GM18870 (cell line): ENCODE results near the gene CACNA1D.

Experiments used
- ATAC-seq: cut with Tn5 transposase; IDR thresholded peaks from one replicate; pipeline ENCODE4 v1.9.1; 2021; ENCODE audit warnings: moderate library complexity; ENCODE audit not compliant: unreplicated experiment

The CACNA1D gene

GRCh38 chr3:53739966-53740365 is 245.6 kb downstream of the CACNA1D start:
- no peak for ATAC-seq

GRCh38 chr3:53740956-53741355 is 246.5 kb downstream of the CACNA1D start:
- no peak for ATAC-seq

GRCh38 chr3:53744351-53744750 is 249.9 kb downstream of the CACNA1D start:
- no peak for ATAC-seq

GRCh38 chr3:53747559-53747958 is 253.1 kb downstream of the CACNA1D start:
- ATAC-seq = no peak

GRCh38 chr3:53748512-53749271 is 254.3 kb downstream of the CACNA1D start:
- ATAC-seq = peak; percentile 89

- no peak for ATAC-seq
Measured at GRCh38 chr3:53749448-53749847, 255.0 kb downstream of the CACNA1D start.

- no peak for ATAC-seq
Measured at GRCh38 chr3:53750253-53751210, 256.1 kb downstream of the CACNA1D start.

GRCh38 chr3:53753518-53754183 is 259.2 kb downstream of the CACNA1D start:
- no peak for ATAC-seq

GRCh38 chr3:53754325-53754724 is 259.9 kb downstream of the CACNA1D start:
- no peak for ATAC-seq

GRCh38 chr3:53758846-53759245 is 264.4 kb downstream of the CACNA1D start:
- no peak for ATAC-seq

- ATAC-seq = no peak
Measured at GRCh38 chr3:53763353-53763752, 268.9 kb downstream of the CACNA1D start.

GRCh38 chr3:53764026-53764775 is 269.8 kb downstream of the CACNA1D start:
- ATAC-seq = no peak

GRCh38 chr3:53765753-53766152 is 271.3 kb downstream of the CACNA1D start:
- no peak for ATAC-seq

- ATAC-seq = no peak
Measured at GRCh38 chr3:53766706-53767105, 272.3 kb downstream of the CACNA1D start.

- no peak for ATAC-seq
Measured at GRCh38 chr3:53768478-53769459, 274.4 kb downstream of the CACNA1D start.

GRCh38 chr3:53772562-53772961 is 278.2 kb downstream of the CACNA1D start:
- no peak for ATAC-seq

GRCh38 chr3:53773021-53773436 is 278.6 kb downstream of the CACNA1D start:
- no peak for ATAC-seq

- peak; percentile 80 for ATAC-seq
Measured at GRCh38 chr3:53773611-53774368, 279.4 kb downstream of the CACNA1D start.

GRCh38 chr3:53774414-53774813 is 280.0 kb downstream of the CACNA1D start:
- ATAC-seq = peak; percentile 10
